HepG2 (cell line): ENCODE data around the gene MEGF11. TPM values are rescaled to one million over a fixed set of nuclear protein-coding genes. Genes with fewer than 3 reads are reported as not detected.

Experiments
- ATAC-seq: fragments of 200-7000 bp; cut with Tn5 transposase; 3 replicates; pipeline ENCODE4 v1.9.1; 2020; ENCODE audit warnings: mild to moderate bottlenecking, moderate library complexity
- BruUV-seq: library from RNA; stranded (reverse); fragments of 400-500 nt; replicated peaks from 2 replicates; lab custom pipeline; 2021; lab: Mats Ljungman, UMichigan
- CTCF ChIA-PET: fragments of 300-600 bp; formaldehyde crosslinking; extraction: SDS; loops from one replicate; lab custom pipeline; 2021; ENCODE audit warnings: low total read pairs, inconsistent platforms, low intra/inter-chr PET ratio; lab: Yijun Ruan, JAX
- POLR2A ChIA-PET: fragments of 350-600 bp; sonication (Branson Sonifier 250); formaldehyde crosslinking; loops from one replicate; lab custom pipeline; 2020; ENCODE audit warnings: antibody characterized with exemption, inconsistent platforms; lab: Yijun Ruan, JAX
- DNase-seq: peaks from one replicate; pipeline ENCODE4 v3.0.0-alpha.2; 2015; ENCODE audit warnings: low spot score
- FAIRE-seq: peaks from 3 replicates; lab custom pipeline; 2011; peaks lifted over from hg19 to GRCh38; lab: Jason Lieb, UNC
- H2AFZ ChIP-seq: one replicate; pipeline ENCODE4 v1.6.1; 2011; ENCODE audit warnings: low read length, inconsistent platforms
- H3K27ac ChIP-seq: fragments of 300-600 bp; 3 replicates; pipeline ENCODE4 v1.8.0; 2011; ENCODE audit warnings: mixed run types, mild to moderate bottlenecking, mixed read lengths, low read length, inconsistent platforms; ENCODE audit not compliant: insufficient read depth; ENCODE audit errors: extremely low read length
- H3K27me3 ChIP-seq, 2 experiments: fragments of 200-600 bp in 1 of 2; 2 replicates in 1 of 2; 3 replicates in 1 of 2; pipeline versions ENCODE4 v1.6.0 to v1.8.0; 2011; ENCODE audit warnings: low read length in 2 of 2, mild to moderate bottlenecking in 2 of 2, moderate library complexity in 2 of 2, inconsistent platforms in 1 of 2; ENCODE audit not compliant: insufficient read depth in 2 of 2, control insufficient read depth in 1 of 2
- H3K36me3 ChIP-seq, 2 experiments: fragments of 200-600 bp in 1 of 2; replicated peaks in 1 of 2; 2 replicates in 1 of 2; 3 replicates in 1 of 2; pipeline versions ENCODE4 v1.5.1 to v1.8.0; 2011; ENCODE audit warnings: low read length in 2 of 2, inconsistent platforms in 1 of 2; ENCODE audit not compliant: insufficient read depth in 2 of 2, control insufficient read depth in 1 of 2
- H3K4me1 ChIP-seq: 2 replicates; pipeline ENCODE4 v1.5.1; 2012; ENCODE audit warnings: low read length, inconsistent platforms; ENCODE audit not compliant: insufficient read depth
- H3K4me2 ChIP-seq: 2 replicates; pipeline ENCODE4 v1.6.0; 2011; ENCODE audit warnings: low read depth, low read length, inconsistent platforms
- H3K4me3 ChIP-seq, 3 experiments: fragments of 200-600 bp in 1 of 3; sonication (generic), shearing (Covaris generic) in 1 of 3; replicated peaks in 1 of 3; 2 replicates each; pipeline ENCODE4 v1.5.1; 2011 to 2016; ENCODE audit warnings: low read length in 3 of 3, inconsistent platforms in 2 of 3, low read depth in 2 of 3, mild to moderate bottlenecking in 2 of 3, control low read depth in 1 of 3, mixed read lengths in 1 of 3; ENCODE audit not compliant: insufficient read depth in 1 of 3
- H3K79me2 ChIP-seq: one replicate; pipeline ENCODE4 v1.6.1; 2011; ENCODE audit warnings: low read length, inconsistent platforms; ENCODE audit not compliant: insufficient read depth
- H3K9ac ChIP-seq: 2 replicates; pipeline ENCODE4 v1.6.0; 2011; ENCODE audit warnings: mild to moderate bottlenecking, low read depth, low read length, inconsistent platforms; ENCODE audit not compliant: insufficient read depth
- H3K9me3 ChIP-seq: 2 replicates; pipeline ENCODE4 v1.5.1; 2012; ENCODE audit warnings: mild to moderate bottlenecking, low read length
- H4K20me1 ChIP-seq: 2 replicates; pipeline ENCODE4 v1.6.0; 2011; ENCODE audit warnings: inconsistent platforms, mild to moderate bottlenecking, low read length, moderate library complexity; ENCODE audit not compliant: insufficient read depth
- HOXA9 ChIP-seq: sonication (generic); formaldehyde crosslinking; IDR thresholded peaks from 2 replicates; pipeline ENCODE4 v1.8.1; 2022; ENCODE audit warnings: missing genetic modification reagents, mild to moderate bottlenecking, moderate library complexity, borderline replicate concordance
- IKZF1 ChIP-seq: fragments of 450-650 bp; IDR thresholded peaks from 2 replicates; pipeline ENCODE4 v1.7.1; 2016
- JUNB ChIP-seq: sonication (generic); formaldehyde crosslinking; IDR thresholded peaks from 2 replicates; pipeline ENCODE4 v1.8.0; 2022; ENCODE audit warnings: missing genetic modification reagents, mild to moderate bottlenecking, borderline replicate concordance
- ZC3H4 ChIP-seq: sonication (generic); formaldehyde crosslinking; IDR thresholded peaks from 2 replicates; pipeline ENCODE4 v1.4.0; 2020; ENCODE audit warnings: missing genetic modification reagents, borderline replicate concordance
- ZHX2 ChIP-seq, 2 experiments: sonication (generic) in 1 of 2; formaldehyde crosslinking in 1 of 2; IDR thresholded peaks; 2 replicates each; pipeline versions ENCODE4 v1.6.1 to v1.9.0; 2014 to 2022; ENCODE audit warnings: antibody characterized with exemption in 1 of 2, borderline replicate concordance in 1 of 2, inconsistent platforms in 1 of 2, low read depth in 1 of 2, missing genetic modification reagents in 1 of 2
- ZNF3 ChIP-seq: IDR thresholded peaks from 2 replicates; pipeline ENCODE4 v1.7.0; 2017; ENCODE audit warnings: inconsistent platforms
- ZNF557 ChIP-seq: sonication (generic); formaldehyde crosslinking; IDR thresholded peaks from 2 replicates; pipeline ENCODE4 v1.4.0; 2020; ENCODE audit warnings: missing genetic modification reagents
- ZSCAN9 ChIP-seq: IDR thresholded peaks from 2 replicates; pipeline ENCODE4 v1.6.1; 2016; ENCODE audit warnings: borderline replicate concordance
- ZXDC ChIP-seq: sonication (generic); formaldehyde crosslinking; IDR thresholded peaks from 2 replicates; pipeline ENCODE4 v1.5.0; 2020; ENCODE audit warnings: mild to moderate bottlenecking, missing genetic modification reagents
- WGBS: methylation state at CpG from one replicate; pipeline ENCODE4 v1.1.6; 2017; ENCODE audit warnings: low lambda C conversion rate; 5-methylcytosine and 5-hydroxymethylcytosine counted together
- in situ Hi-C: cut with HindIII; loops from 2 replicates; pipeline ENCODE4 v1.10.0; 2017; ENCODE audit warnings: low pct_unique_long_range_greater_than_20kb; ENCODE audit not compliant: extremely low pct_ligation_motif_present
- intact Hi-C: fragments of 100-400 bp; cut with micrococcal nuclease; formaldehyde crosslinking; loops from one replicate; pipeline ENCODE4 v1.10.0; 2022; ENCODE audit not compliant: unreplicated experiment
- polyA plus RNA-seq, 8 experiments: library from polyadenylated mRNA; depleted of rRNA in 3 of 8; stranded (reverse) in 7 of 8; unstranded in 1 of 8; fragments of >200 nt; fragmentation: Illumina TruSeq in 4 of 8; extraction: Trizol in 4 of 8; gene quantifications; 2 replicates each; pipeline versions ENCODE4 v1.2.1 to v1.2.3, GENCODE V29; 2011 to 2016; ENCODE audit warnings: low read depth in 4 of 8, missing spikeins in 1 of 8, mixed read lengths in 1 of 8; ENCODE audit not compliant: insufficient read depth in 1 of 8
- total RNA-seq, 5 experiments: library from RNA; depleted of rRNA; stranded (reverse); fragments of >200 nt; fragmentation: Illumina TruSeq; extraction: Trizol; gene quantifications; 2 replicates each; pipeline ENCODE4 v1.2.3, GENCODE V29; 2016; ENCODE audit warnings: low read depth in 1 of 5

The MEGF11 gene
- total and polyA plus RNA-seq, 2 of the 13 experiments (the other 11 are each of a cell fraction or from before 2014, with no cell fraction given), result not detected

GRCh38 chr15:66138096-66138783 lies 115.3 kb downstream of the MEGF11 start:
- Histone ChIP-seq H2AFZ (no peak overlapping the region), H3K4me2 (no peak overlapping the region), H3K4me1 (no peaks in the 10 kb centered on the region), H3K9ac (no peak overlapping the region), H3K9me3 (no peaks in the 10 kb centered on the region), H3K27me3 (peaks cover 7 to 56% of the 10 kb centered on the region in 2 experiments), H3K36me3 (no peaks in the 10 kb centered on the region), H3K4me3 (no peak overlapping the region), H3K79me2 (no peaks in the 10 kb centered on the region), H4K20me1 (no peaks in the 10 kb centered on the region), H3K27ac (no peak overlapping the region)
- ChIA-PET CTCF (no interaction called here), POLR2A (no interaction called here)
- DNase-seq, result no peak
- intact Hi-C loops (no loop called here), in situ Hi-C loops (no loop called here)
- no peak for ATAC-seq
- no TSS peak for BruUV-seq
- 21% methylated on average over 10 of the region's 10 CpGs for WGBS
- FAIRE-seq, result no peak
- TF ChIP-seq ZNF557 (no peak), ZC3H4 (CRISPR knock-in tag) (no peak), JUNB (CRISPR knock-in tag) (no peak), ZXDC (no peak), HOXA9 (no peak), ZSCAN9 (CRISPR knock-in tag) (no peak), IKZF1 (no peak), ZNF3 (CRISPR knock-in tag) (no peak), ZHX2 (IDR thresholded peaks at IDR 0.05; ENCODE audit: low read depth) (no peak), ZHX2 (CRISPR knock-in tag; IDR thresholded peaks at IDR 0.05; ENCODE audit: borderline replicate concordance) (no peak)
